Stimulated activated CD4-positive, alpha-beta T cell treated with anti-CD3 and anti-CD28 coated beads, Interleukin-1b, Interleukin-23, amount 100 ng/mL, for 48 hours (primary cell): Measurements from ENCODE around the gene OR51D1.

ENCODE experiments used
- DNase-seq: peaks from one replicate; pipeline ENCODE4 v3.0.0-alpha.2; 2020

The OR51D1 gene

GRCh38 chr11:4647766-4648165, 10.5 kb downstream of the OR51D1 start:
- no peak for DNase-seq

- DNase-seq = no peak
Observed at GRCh38 chr11:4654635-4655369, 17.5 kb downstream of the OR51D1 start.

GRCh38 chr11:4658629-4659445, 21.6 kb downstream of the OR51D1 start:
- DNase-seq = no peak

- DNase-seq = no peak
Observed at GRCh38 chr11:4662876-4663275, 25.6 kb downstream of the OR51D1 start.

- DNase-seq = no peak
Observed at GRCh38 chr11:4664183-4664582, 26.9 kb downstream of the OR51D1 start.

- no peak for DNase-seq
Observed at GRCh38 chr11:4664786-4665185, 27.5 kb downstream of the OR51D1 start.

- DNase-seq = no peak
Observed at GRCh38 chr11:4665424-4665823, 28.1 kb downstream of the OR51D1 start.

GRCh38 chr11:4671741-4672140, 34.5 kb downstream of the OR51D1 start:
- no peak for DNase-seq

- no peak for DNase-seq
Observed at GRCh38 chr11:4672470-4672869, 35.2 kb downstream of the OR51D1 start.

- no peak for DNase-seq
Observed at GRCh38 chr11:4673781-4674180, 36.5 kb downstream of the OR51D1 start.

GRCh38 chr11:4677948-4678347, 40.7 kb downstream of the OR51D1 start:
- no peak for DNase-seq

GRCh38 chr11:4680341-4680740, 43.1 kb downstream of the OR51D1 start:
- DNase-seq = no peak

GRCh38 chr11:4682623-4683419, 45.5 kb downstream of the OR51D1 start:
- DNase-seq = no peak

GRCh38 chr11:4684631-4685285, 47.5 kb downstream of the OR51D1 start:
- DNase-seq = no peak
